ENCODE measurements around the gene ZNF668.

Gene ZNF668

DNA sequence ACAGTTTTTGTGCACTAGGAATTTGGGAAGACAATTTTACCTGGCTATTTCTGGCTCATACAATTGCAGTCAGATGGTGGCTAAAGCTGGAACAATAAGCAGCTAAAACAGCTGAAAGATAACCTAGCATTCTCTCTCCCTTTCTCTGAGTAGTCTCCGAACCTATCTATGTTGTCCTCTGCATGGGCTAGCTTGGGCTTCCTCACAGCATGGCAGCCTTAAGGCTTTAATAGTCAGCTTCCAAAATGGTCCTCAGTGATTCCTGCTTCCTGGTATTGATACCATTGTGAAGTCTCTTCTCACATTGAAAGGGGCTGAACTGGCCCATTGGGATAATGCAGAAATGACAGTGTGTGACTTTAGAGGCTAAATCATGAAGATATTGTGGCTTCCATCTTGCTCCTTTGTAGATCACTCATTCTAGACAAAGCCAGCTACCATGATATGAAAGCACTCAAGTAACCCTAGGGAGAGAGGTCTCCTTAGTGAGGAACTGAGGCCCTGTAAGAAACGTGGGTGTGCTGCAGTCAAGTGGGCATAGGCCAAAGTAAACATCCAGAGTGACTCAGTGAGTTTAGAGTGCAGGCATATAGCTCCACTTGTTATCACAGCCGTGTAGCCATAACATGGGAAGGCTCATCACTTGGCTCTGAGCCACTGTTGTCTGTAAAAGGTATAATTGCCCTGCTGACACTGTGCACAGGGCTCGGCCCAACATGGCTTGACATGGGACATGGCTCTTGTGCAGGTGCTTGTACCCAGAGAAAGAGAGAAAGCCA, 26.0 kb upstream of the ZNF668 start:
- no peak for DNase-seq

DNA sequence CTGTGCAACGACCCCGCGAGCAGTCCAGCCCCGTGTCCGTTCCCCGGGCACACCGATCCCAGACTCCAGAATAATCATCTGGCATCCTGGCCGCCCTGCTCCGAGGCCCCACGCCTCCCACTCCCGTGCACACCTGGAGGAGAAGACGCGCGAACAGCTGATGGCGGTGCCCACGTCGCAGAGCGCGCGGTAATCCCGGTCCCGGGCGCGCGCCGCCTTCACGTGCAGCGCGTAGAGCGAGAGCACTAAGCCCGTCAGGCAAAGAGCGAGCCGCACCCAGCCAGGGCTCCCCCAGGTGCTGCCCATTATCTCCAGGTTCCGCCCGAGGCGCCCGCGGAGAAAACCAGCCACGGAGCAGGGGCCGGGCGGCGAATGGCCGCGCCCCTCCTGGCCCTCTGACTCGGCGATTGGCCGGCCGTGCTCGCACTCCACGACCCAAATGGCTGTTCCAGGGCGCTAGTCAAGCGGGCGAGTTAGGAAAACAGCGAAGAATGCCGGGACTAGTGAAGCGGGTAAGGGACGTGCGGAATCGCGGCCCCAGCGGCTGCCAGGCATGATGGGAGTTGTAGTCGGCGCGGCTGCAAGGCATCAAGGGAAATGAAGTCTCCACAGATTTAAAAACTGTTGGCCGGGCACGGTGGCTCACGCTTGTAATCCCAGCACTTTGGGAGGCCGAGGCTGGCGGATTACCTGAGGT, 20.5 kb upstream of the ZNF668 start, which contains the start of gene VKORC1:
Gene VKORC1 (minus strand): TSS at position 374 of the 697 bp plus-strand sequence. CDS start 68 bp downstream, at position 306.
- peak; percentile 80 for DNase-seq

DNA sequence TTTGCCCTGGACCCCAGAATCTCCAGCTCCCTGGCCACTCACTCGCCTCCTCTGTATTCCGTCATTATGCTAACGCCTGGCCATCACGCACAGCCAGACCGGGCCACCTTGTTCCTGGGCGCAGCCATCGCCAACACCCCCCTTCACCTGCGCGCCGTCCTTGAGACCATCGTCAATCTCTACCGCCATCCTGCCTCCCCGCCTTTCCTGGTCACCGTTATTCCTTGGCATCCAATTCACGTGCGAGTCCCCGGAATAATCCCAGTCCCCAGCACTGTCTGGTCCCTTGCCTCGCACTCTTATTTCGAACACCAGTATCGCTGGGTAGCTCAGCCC, 20.0 kb upstream of the ZNF668 start:
- DNase-seq = no peak

DNA sequence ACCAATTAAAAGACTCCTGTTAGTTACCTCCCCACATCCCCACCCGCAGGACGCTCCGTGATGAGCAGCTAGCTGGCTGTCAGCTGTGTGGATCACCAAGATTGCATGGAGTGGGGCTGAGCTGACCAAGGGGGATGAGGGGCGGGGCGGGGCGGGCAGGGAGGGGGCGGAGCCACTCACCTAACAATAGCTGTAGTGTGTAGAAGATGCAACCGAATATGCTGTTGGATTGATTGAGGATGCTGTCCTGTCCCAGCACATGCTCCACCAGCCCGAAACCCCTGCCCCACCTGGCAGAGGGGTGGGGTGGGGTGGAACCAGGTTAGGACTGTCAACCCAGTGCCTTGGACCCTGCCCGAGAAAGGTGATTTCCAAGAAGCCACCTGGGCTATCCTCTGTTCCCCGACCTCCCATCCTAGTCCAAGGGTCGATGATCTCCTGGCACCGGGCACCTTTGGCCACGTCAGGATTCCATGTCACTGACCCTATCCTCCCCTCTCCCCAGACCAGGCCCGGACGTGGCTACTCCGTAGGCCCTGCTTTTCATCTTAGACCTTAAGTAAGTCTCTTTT, 19.2 kb upstream of the ZNF668 start:
- no peak for DNase-seq

DNA sequence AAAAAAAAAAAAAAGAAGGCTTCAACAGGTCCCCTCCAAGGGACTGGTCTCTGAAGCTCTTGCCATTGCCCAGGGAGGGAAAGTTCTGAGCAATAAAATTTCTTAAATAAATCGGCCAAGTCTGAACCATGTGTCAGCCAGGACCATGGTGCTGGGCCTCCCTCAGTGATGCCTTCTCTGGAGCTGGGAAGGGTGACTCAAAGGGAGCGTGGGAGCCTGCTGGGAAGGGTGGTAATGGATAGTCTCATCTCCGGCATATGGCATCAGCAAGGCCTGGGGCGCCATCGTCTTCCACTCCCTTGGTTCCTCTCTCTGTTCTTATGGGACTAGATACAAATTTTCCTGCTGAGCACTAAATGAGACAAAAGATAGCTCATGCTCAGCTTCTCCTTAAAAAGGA, 18.3 kb upstream of the ZNF668 start:
- no peak for DNase-seq

DNA sequence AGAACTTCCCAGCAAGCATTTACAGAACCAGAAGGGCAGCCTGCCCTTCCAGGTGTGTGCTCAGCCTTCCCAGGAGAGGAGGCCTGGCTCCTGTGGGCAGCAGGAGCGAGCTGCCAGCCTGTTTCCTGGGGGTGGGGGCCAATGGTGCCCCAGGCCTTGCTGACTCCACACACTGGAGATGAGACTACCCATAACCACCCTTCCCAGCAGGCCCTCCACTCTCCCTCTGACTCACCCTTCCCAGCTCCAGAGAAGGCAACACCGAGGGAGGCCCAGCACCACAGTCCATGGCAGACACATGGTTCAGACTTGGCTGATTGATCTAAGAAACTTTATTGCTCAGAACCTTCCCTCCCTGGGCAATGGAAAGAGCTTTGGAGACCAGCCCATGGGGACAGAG, 16.5 kb upstream of the ZNF668 start:
- no peak for DNase-seq

DNA sequence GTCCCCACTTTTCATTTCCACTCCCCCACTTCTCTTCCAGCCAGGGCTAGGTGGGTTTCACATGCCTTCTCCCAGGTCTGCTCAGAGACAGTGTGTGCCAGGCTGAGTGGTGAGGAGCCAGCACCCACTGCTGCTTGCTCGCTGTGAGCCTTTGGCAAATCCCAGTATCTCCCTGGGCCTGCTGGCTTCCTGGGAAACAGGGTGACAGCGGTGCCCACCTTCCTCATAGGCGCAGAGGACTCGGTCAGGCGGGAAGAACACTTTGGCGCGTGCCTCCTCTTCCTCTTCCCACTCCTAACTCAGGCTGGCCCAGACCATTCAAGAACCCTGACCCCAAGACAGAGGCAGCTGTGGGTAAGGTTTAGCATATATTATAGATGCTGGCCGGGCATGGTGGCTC, 15.2 kb upstream of the ZNF668 start:
- no peak for DNase-seq

DNA sequence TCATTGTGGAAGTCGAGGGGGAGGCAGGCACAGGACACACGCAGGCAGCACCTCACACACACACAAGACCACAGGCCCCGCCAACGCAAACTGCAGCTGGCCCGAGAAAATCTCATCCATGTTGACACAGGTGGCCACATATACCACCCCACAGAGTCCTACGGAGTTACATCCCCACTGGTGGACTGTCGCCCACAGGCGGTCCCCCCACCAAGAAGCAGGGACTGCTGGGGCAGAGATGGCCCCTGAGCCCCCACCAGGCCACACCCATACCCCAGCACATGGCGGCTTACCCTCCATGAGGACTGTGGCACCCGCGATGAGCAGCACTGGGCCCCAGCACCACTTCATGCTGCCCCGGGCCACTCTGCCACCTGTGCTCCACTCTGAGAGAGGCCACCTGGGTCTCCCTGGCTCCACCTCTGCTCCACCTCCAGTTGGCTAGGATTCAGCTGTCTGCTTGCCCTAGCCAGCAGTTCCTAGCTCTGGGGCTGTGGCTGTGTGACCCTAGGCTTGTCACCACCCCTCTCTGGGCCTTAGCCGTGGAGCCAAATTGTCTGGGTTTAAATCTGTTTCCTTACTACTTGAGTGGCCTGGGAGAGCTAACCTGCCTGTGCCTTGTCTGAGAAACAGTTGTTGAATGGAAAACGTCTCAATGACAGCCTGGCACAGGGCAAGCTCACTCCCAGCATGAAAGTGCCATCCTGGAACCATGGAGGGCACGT, 14.6 kb upstream of the ZNF668 start, which contains the start of gene PRSS53:
Gene PRSS53 (minus strand): TSS at position 485 of the 725 bp plus-strand sequence. CDS start 134 bp downstream, at position 351.
- no peak for DNase-seq

DNA sequence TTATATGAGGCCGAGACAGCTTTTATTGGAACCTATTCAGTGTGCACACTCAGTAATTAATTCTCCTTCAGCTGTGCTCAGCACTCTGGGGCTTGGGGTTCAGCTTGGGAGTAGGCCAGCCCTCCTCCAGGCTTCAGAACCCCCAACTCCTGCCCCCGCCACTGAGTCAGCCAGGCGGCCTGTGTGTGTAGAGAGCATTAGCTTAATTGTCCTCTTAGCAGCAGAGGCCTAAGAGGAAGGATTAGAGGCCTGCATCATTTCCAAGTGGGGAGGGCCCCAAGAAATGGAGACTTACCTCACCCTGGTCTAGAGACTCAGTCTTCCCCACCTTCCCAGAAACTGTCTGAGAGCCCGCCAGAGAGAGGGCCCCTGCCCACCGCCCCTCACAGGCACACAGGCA, 13.9 kb upstream of the ZNF668 start:
- DNase-seq = no peak

DNA sequence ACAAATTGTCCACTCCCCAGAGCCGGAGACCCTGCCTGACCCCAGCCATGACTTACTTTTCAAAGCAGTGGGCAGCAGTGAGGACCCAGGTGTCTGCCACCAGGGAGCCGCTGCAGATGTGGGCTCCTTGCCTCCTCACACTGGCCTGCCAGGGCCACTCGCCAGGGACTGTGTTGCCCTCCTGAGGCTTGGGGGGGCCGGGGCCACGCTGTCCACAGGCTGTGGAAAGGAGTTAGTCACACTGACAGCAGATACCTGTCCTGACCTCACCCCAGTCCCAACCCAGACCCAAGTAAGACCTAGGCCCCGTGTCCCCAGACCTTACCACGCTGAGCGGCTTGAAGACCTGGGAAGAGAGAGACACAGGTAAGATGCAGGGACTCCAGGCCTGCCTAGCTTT, 13.4 kb upstream of the ZNF668 start:
- no peak for DNase-seq

DNA sequence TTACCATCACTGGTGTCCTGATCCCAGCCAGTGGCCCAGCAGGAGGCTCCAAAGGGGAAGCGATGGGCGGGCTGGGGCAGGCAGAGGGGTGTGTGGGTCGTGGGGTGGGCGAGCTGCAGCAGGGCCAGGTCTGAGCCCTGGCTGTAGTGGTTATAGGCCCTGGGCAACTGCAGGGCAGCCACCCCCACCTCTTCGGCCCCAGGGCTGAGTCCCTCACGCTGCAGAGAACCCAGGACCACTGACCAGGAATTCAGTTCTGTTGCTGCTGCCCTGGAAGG, 12.5 kb upstream of the ZNF668 start:
- no peak for DNase-seq

DNA sequence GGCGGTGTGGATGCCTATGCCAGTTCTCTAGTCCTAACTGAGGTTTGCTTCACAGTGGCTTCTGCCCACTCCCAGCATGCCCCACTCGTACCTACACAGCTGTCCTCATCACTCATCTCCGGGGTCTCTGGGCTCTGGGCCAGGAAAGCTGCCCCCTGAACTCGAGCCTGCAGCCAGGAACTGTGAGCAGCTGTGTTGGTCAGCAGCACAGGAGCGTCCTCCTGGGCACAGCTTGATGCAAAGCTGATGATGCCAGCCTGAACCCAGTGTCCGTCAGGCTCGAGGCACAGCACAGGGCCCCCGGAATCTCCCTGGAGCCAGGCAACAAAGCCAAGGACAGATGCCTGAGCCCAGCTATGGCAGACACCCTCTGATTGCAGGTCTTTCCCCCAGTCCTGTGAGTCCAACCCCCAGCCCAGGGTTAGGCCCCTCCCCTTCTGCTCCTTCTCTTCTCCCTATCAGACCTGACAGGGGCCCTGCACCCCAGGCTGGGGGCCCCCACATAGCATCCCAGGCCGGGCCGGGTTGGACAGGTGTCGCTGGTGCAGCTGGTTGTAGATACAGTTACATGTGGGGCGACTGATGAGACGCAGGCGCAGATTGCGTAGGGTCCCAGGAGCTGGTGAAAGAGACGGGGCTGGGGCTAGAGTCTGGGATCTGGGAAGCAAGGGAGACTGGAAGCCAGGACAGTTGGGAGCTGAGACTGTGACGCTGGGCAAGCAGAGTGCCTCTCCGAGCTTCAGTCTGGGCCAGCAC, 12.0 kb upstream of the ZNF668 start:
- no peak for DNase-seq

DNA sequence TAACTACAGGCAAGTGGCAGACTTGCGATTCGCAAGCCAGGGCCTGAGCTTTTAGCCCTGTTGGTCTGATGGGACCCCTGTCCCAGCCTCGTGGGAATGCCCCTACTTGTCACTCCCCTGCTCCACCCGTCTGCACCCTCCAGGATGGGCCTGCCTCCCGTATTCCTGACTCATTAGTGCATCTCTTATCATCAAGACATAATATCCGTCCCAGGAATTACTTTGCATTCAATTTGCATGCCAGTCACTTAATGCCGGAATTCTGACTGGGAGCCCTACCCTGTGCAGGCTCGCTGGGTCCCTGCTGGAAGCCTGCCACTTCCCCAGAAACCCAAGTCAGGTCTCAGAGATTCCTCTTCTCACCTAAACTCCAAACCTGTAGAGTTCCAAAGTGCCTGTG, 11.4 kb upstream of the ZNF668 start:
- DNase-seq = no peak

DNA sequence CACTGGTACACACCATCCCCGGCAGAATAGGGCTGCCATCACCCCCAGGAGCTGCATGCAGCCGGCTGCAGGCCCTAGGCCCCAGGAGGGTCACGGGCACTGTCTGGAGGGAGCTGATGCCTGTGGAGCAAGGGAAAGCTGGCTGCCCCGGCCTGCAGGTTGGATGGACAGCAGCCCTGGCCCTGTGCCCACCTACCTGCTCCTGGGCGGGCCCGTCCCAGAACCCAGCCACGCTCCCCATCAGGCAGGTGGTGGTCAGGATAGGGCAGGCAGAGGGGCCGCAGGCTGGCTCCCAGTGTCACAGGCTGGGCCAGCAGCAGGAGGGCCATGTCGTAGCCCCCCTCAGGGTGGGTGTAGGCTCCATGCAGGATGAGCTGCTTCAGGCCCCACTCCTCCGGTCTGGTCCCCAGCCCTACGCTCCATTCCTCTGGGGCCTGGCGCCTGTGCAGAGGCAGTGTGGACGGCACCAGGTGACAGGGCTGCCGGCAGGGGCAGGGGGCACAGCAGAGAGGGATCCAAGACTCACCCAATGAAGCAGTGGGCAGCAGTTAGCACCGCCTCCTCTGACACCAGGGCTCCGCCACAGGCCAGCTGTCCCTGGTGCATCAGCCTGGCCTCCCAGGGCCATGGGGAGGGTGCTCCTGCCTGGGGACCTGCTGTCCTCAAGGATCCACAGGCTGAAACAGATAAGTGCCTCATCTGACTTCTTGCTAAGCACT, 10.7 kb upstream of the ZNF668 start:
- DNase-seq = no peak

DNA sequence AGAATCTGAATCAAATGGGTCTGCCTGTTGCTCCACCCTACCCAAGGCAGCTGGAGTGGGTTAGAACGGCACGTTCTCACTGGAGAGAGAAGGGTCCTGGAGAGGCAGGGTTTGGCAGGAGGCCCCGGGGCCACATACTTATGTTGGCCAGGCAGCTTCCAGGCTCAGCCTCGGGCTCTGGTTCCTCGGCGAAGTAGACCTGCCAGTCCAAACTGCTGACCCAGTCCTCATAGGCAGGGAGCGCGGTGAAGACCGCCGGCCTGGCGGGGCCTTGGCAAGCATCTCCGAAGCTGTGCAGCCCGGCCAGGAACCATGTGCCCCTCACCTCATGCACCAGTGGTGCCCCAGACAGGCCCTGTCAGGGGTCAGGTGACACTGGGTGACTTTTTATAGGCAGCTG, 9.9 kb upstream of the ZNF668 start:
- no peak for DNase-seq

DNA sequence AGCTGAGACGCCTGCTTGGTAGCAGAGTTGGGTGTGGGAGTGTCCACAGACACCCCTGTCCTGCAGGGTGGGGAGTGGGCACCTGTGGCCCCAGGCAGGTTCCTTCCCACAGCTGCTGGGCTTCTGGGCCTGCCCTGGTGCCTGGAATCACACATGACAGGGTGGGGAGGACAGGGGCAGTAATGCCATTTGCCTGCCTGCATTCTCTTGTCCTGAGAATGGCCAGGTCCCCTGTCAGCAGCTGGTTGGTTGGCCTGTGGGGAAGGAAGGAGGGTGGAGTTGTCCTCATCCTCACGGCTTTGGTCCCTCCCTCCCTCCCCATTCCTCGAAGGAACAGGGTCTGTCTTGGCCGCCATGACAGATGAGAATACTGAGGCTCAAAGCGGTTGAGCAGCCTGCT, 9.5 kb upstream of the ZNF668 start:
- DNase-seq = no peak

DNA sequence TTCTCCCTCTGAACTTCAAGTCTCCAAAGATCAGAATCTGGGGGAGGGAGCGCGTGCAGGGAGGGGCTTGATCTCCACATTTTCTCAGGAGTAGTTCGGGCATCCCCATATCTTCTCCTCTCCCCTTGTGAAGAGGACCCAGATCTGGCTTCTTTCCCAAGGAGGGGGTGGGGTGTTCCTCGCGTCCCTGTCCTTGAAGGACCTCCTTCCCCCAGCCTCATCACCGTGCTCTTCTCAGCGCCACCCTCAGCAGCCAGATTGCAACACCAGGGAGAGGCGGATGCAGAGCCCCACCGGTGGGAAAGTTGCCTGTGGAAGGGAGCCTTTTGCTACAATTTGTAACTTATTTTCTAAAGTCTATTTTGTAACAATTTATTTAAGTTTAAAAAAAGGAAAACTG, 9.0 kb upstream of the ZNF668 start:
- DNase-seq = no peak

DNA sequence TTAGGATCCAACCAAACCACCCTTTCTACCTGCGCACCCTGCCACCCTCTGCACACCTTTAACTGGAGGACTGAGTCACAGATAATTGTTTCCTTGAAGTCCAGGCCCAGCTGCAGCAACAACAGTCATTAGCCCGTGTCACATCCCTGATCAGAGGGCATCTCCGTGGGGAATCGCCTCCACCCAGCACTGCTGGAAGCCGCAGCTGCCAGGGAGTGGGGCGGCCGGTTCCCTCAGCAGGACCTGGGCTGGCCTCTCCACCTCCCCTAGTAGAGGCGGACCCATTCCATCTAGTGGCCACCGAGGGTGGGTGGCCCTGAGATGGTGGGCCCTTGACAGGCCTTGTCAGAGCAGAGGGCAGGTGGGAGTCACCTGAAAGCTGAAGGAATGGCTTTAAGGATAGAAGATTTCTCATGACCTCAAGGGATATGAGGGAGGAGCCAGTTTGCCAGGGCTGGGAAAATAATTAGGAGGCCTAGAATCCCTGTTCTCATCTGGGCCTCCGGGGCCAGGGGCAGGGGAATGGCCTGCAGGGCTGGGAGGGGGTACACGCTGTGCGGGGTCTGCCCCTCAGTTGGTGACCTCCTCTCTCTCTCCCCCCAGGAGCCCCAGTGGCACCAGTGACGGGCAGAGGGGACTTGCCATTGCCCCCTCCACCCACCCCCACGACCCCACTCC, 8.5 kb upstream of the ZNF668 start:
- DNase-seq = no peak

DNA sequence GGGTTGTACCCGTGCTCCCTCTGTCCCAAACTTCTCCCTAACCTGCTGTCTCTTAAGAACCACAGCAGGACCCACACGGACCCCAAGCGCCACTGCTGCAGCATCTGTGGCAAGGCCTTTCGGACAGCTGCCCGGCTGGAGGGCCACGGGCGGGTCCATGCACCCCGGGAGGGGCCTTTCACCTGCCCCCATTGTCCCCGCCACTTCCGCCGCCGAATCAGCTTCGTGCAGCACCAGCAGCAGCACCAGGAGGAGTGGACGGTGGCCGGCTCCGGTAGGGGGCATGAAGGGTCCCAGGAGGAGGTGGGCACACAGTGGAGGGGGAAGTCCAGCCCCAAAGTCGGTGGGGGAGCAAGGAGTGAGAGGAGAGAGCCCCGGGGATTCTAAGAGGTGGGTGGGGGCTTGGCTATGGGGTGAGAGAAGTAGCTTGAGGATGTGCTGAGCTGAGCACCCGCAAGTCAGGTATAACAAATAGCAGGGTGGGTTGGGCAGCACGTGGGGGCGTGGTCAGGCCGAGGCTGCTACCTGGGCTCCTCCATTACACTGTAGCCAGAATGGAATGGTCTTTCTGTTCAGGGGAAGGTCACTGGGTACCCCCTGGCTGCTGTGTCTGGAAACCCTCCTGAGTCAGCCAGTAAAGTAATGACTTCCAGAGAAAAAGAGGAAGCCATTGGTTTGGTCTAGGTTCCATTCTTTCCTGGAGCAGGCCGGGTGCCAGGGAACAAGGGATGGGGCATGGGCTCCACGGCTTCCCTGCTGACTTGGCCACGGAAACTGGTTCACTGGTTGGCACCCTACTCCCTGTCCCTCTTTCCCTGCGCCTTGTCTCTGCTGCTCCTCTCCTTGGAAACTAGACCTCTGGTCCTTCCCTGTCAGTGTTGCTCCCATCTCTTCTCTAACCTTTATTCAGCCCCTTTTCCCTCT, 7.7 kb upstream of the ZNF668 start:
- DNase-seq = no peak

DNA sequence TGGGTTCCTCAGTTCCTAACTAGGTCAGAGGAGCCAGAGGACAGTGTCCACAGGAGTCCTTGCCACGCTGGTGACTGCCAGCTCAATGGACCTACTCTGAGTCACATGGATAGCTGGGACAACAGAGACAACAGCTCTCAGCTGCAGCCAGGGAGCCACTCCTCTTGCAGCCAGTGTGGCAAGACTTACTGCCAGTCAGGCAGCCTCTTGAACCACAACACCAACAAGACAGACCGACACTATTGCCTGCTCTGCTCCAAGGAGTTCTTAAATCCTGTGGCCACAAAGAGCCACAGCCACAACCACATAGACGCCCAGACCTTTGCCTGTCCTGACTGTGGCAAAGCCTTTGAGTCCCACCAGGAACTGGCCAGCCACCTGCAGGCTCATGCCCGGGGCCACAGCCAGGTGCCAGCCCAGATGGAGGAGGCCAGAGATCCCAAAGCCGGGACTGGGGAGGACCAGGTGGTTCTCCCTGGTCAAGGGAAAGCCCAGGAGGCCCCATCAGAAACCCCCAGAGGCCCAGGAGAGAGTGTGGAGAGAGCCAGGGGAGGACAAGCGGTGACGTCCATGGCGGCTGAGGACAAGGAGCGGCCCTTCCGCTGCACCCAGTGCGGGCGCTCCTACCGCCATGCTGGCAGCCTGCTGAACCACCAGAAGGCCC, 6.8 kb upstream of the ZNF668 start:
- no peak for DNase-seq
